GM12892 (cell line): Measurements from ENCODE around the gene GREM2.

Experiments
- POLR2A ChIP-seq: IDR thresholded peaks from 2 replicates; pipeline ENCODE4 v1.6.1; 2011; ENCODE audit warnings: low read depth, low read length, control low read depth
- POLR2AphosphoS5 ChIP-seq: IDR thresholded peaks from 2 replicates; pipeline ENCODE4 v1.6.1; 2011; ENCODE audit warnings: low read depth, low read length, control low read depth
- TAF1 ChIP-seq: IDR thresholded peaks from 2 replicates; pipeline ENCODE4 v1.6.1; 2011; ENCODE audit warnings: low read depth, mild to moderate bottlenecking, control low read depth, low read length, borderline replicate concordance

DNA sequence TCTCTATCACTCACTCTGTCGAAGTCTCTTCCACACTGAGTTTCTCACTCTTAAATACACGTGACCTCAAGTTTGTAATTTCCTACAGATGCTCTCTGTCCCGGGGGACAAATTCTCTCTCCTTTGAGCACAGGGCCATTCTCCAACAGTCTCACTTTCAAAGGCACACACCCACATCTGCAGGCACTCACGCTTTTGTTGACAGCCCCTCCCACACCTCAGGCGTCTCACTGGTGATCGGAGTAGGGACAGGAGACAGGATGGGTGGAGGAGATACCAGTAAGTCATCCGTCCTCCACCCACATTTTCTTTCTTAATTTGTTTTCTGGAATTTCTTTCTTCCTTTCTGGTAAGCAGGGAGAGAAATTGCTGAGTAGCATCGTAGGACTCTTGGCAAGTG lies 40.6 kb upstream of the GREM2 start:
- TF ChIP-seq POLR2A = no peak
- TF ChIP-seq POLR2AphosphoS5 = no peak
- no peak for TF ChIP-seq TAF1
